ENCODE data around the gene CNKSR2.

Gene CNKSR2

GRCh38 chrX:21400408-21401121, 26.3 kb downstream of the CNKSR2 start:
- no peak for TF ChIP-seq CTCF (IDR thresholded peaks at IDR 0.05; ENCODE audit: insufficient read depth, low read length, poor library complexity, severe bottlenecking)
- TF ChIP-seq EZH2phosphoT487 (conservative IDR thresholded peaks at IDR 0.05; ENCODE audit: low read length) = no peak
- no peak overlapping the region for H3K27ac ChIP-seq (ENCODE audit: low read depth, low read length)
- H3K9me3 ChIP-seq (ENCODE audit: insufficient read depth, low read length) = no peaks in the 10 kb centered on the region
- H4K20me1 ChIP-seq (ENCODE audit: low read depth, low read length) = no peaks in the 10 kb centered on the region
- H3F3A ChIP-seq (ENCODE audit: insufficient read depth) = no peaks in the 10 kb centered on the region
- no peaks in the 10 kb centered on the region for H3K27me3 ChIP-seq (ENCODE audit: low read length)
- no peak overlapping the region for H3K4me3 ChIP-seq (ENCODE audit: insufficient read depth, low read length, poor library complexity, severe bottlenecking)
- H3K4me2 ChIP-seq (ENCODE audit: low read depth, low read length, poor library complexity, severe bottlenecking) = no peak overlapping the region
- H3K9ac ChIP-seq (ENCODE audit: low read length) = no peak overlapping the region
- no peaks in the 10 kb centered on the region for H3K79me2 ChIP-seq (ENCODE audit: insufficient read depth, low read length)
- H3K9me2 ChIP-seq (replicated peaks; ENCODE audit: insufficient read depth, low read length) = no peaks in the 10 kb centered on the region
- no peaks in the 10 kb centered on the region for H3K36me3 ChIP-seq (ENCODE audit: low read length)
- no peak overlapping the region for H2AFZ ChIP-seq (ENCODE audit: low read depth, low read length, severe bottlenecking)

- no peaks in the 10 kb centered on the region for H3F3A ChIP-seq (ENCODE audit: insufficient read depth)
- no peaks in the 10 kb centered on the region for H3K79me2 ChIP-seq (ENCODE audit: insufficient read depth, low read length)
- no peak overlapping the region for H3K9ac ChIP-seq (ENCODE audit: low read length)
- no peak for TF ChIP-seq CTCF (IDR thresholded peaks at IDR 0.05; ENCODE audit: insufficient read depth, low read length, poor library complexity, severe bottlenecking)
- TF ChIP-seq EZH2phosphoT487 (conservative IDR thresholded peaks at IDR 0.05; ENCODE audit: low read length) = no peak
- H2AFZ ChIP-seq (ENCODE audit: low read depth, low read length, severe bottlenecking) = no peak overlapping the region
- H3K9me2 ChIP-seq (replicated peaks; ENCODE audit: insufficient read depth, low read length) = no peaks in the 10 kb centered on the region
- H3K36me3 ChIP-seq (ENCODE audit: low read length) = no peaks in the 10 kb centered on the region
- H3K9me3 ChIP-seq (ENCODE audit: insufficient read depth, low read length) = no peaks in the 10 kb centered on the region
- H3K4me3 ChIP-seq (ENCODE audit: insufficient read depth, low read length, poor library complexity, severe bottlenecking) = no peak overlapping the region
- H3K4me2 ChIP-seq (ENCODE audit: low read depth, low read length, poor library complexity, severe bottlenecking) = no peak overlapping the region
- H4K20me1 ChIP-seq (ENCODE audit: low read depth, low read length) = no peaks in the 10 kb centered on the region
- no peak overlapping the region for H3K27ac ChIP-seq (ENCODE audit: low read depth, low read length)
- H3K27me3 ChIP-seq (ENCODE audit: low read length) = no peaks in the 10 kb centered on the region
Observed at GRCh38 chrX:21408307-21408706, 34.1 kb downstream of the CNKSR2 start.

- no peak overlapping the region for H2AFZ ChIP-seq (ENCODE audit: low read depth, low read length, severe bottlenecking)
- H3F3A ChIP-seq (ENCODE audit: insufficient read depth) = no peaks in the 10 kb centered on the region
- H3K4me3 ChIP-seq (ENCODE audit: insufficient read depth, low read length, poor library complexity, severe bottlenecking) = no peak overlapping the region
- no peak overlapping the region for H3K9ac ChIP-seq (ENCODE audit: low read length)
- H3K27ac ChIP-seq (ENCODE audit: low read depth, low read length) = no peak overlapping the region
- TF ChIP-seq CTCF (IDR thresholded peaks at IDR 0.05; ENCODE audit: insufficient read depth, low read length, poor library complexity, severe bottlenecking) = no peak
- no peak for TF ChIP-seq EZH2phosphoT487 (conservative IDR thresholded peaks at IDR 0.05; ENCODE audit: low read length)
- no peaks in the 10 kb centered on the region for H3K9me3 ChIP-seq (ENCODE audit: insufficient read depth, low read length)
- no peak overlapping the region for H3K4me2 ChIP-seq (ENCODE audit: low read depth, low read length, poor library complexity, severe bottlenecking)
- no peaks in the 10 kb centered on the region for H3K9me2 ChIP-seq (replicated peaks; ENCODE audit: insufficient read depth, low read length)
- H3K36me3 ChIP-seq (ENCODE audit: low read length) = no peaks in the 10 kb centered on the region
- H3K79me2 ChIP-seq (ENCODE audit: insufficient read depth, low read length) = no peaks in the 10 kb centered on the region
- no peaks in the 10 kb centered on the region for H3K27me3 ChIP-seq (ENCODE audit: low read length)
- H4K20me1 ChIP-seq (ENCODE audit: low read depth, low read length) = no peaks in the 10 kb centered on the region
Observed at GRCh38 chrX:21408788-21409187, 34.6 kb downstream of the CNKSR2 start.

Data from SU-DHL-6 (cell line).